PC-3 (cell line): ENCODE data around the gene HLA-DMB. TPM values are rescaled to one million over a fixed set of nuclear protein-coding genes. Genes with fewer than 3 reads are reported as not detected.

Experiments
- ATAC-seq: fragments of 200-7000 bp; cut with Tn5 transposase; 2 replicates; pipeline ENCODE4 v1.9.1; 2020; ENCODE audit warnings: mild to moderate bottlenecking, moderate library complexity
- BruUV-seq: library from RNA; stranded (reverse); fragments of 400-500 nt; replicated peaks from 2 replicates; lab custom pipeline; 2021; lab: Mats Ljungman, UMichigan
- CTCF ChIA-PET: fragments of 300-600 bp; sonication (Branson Sonifier 250); formaldehyde crosslinking; loops from one replicate; lab custom pipeline; 2022; ENCODE audit warnings: antibody characterized with exemption; lab: Charles Lee
- POLR2A ChIA-PET: fragments of 300-600 bp; sonication (Branson Sonifier 250); formaldehyde crosslinking; loops from one replicate; lab custom pipeline; 2022; ENCODE audit warnings: antibody characterized with exemption; ENCODE audit not compliant: unreplicated experiment; lab: Charles Lee
- DNase-seq: peaks from one replicate; pipeline ENCODE4 v3.0.0-alpha.2; 2015
- H2AFZ ChIP-seq: fragments of 300-600 bp; sonication (generic); 2 replicates; pipeline ENCODE4 v1.6.0; 2016; ENCODE audit warnings: antibody characterized with exemption, low read length
- H3F3A ChIP-seq: fragments of 300-600 bp; sonication (generic); one replicate; pipeline ENCODE4 v1.6.0; 2017; ENCODE audit warnings: antibody characterized with exemption, low read length, control low read depth, mild to moderate bottlenecking; ENCODE audit not compliant: unreplicated experiment
- H3K27ac ChIP-seq: fragments of 300-600 bp; sonication (generic); 2 replicates; pipeline ENCODE4 v1.5.1; 2016; ENCODE audit warnings: mild to moderate bottlenecking, low read length
- H3K27me3 ChIP-seq: fragments of 300-600 bp; sonication (generic); 2 replicates; pipeline ENCODE4 v1.6.1; 2016; ENCODE audit warnings: low read length, mixed read lengths
- H3K36me3 ChIP-seq: fragments of 300-600 bp; sonication (generic); 2 replicates; pipeline ENCODE4 v1.6.1; 2016; ENCODE audit warnings: low read depth, mixed run types, low read length, mixed read lengths
- H3K4me1 ChIP-seq: fragments of 300-600 bp; sonication (generic); 2 replicates; pipeline ENCODE4 v1.5.1; 2016; ENCODE audit warnings: low read length; ENCODE audit not compliant: insufficient read depth
- H3K4me2 ChIP-seq: fragments of 300-600 bp; sonication (generic); 2 replicates; pipeline ENCODE4 v1.6.0; 2016; ENCODE audit warnings: low read length
- H3K4me3 ChIP-seq: fragments of 300-600 bp; sonication (generic); 2 replicates; pipeline ENCODE4 v1.5.1; 2016; ENCODE audit warnings: mild to moderate bottlenecking, low read length, mixed read lengths
- H3K79me2 ChIP-seq: fragments of 300-600 bp; sonication (generic); 2 replicates; pipeline ENCODE4 v1.6.1; 2017; ENCODE audit warnings: low read length, mixed read lengths
- H3K9ac ChIP-seq: fragments of 300-600 bp; sonication (generic); 2 replicates; pipeline ENCODE4 v1.6.0; 2016; ENCODE audit warnings: mild to moderate bottlenecking, low read length
- H3K9me2 ChIP-seq: fragments of 300-600 bp; sonication (generic); replicated peaks from 2 replicates; pipeline ENCODE4 v1.6.1; 2016; ENCODE audit warnings: mixed run types, low read length, mixed read lengths
- H3K9me3 ChIP-seq: fragments of 300-600 bp; sonication (generic); 2 replicates; pipeline ENCODE4 v1.6.1; 2016; ENCODE audit warnings: low read length, mixed read lengths
- H4K20me1 ChIP-seq: fragments of 300-600 bp; sonication (generic); 2 replicates; pipeline ENCODE4 v1.6.1; 2016; ENCODE audit warnings: low read length, mixed read lengths
- CTCF ChIP-seq: fragments of 300-600 bp; sonication (generic); conservative IDR thresholded peaks from 2 replicates; pipeline ENCODE4 v1.5.1; 2017; ENCODE audit warnings: antibody characterized with exemption, low read depth, mild to moderate bottlenecking, low read length
- EZH2 ChIP-seq: fragments of 300-600 bp; sonication (generic); IDR thresholded peaks from one replicate; pipeline ENCODE4 v1.6.1; 2017; ENCODE audit warnings: antibody characterized with exemption, mild to moderate bottlenecking, low read length; ENCODE audit not compliant: unreplicated experiment
- EZH2phosphoT487 ChIP-seq: fragments of 300-600 bp; sonication (generic); IDR thresholded peaks from 2 replicates; pipeline ENCODE4 v1.6.1; 2018; ENCODE audit warnings: mild to moderate bottlenecking, antibody characterized with exemption, low read length, borderline replicate concordance
- intact Hi-C: fragments of 100-400 bp; cut with micrococcal nuclease; formaldehyde crosslinking; loops from 2 replicates; pipeline ENCODE4 v1.9.0; 2023
- total RNA-seq: library from RNA; depleted of rRNA; stranded (reverse); fragments of >200 nt; gene quantifications from 2 replicates; pipeline ENCODE4 v1.2.3, GENCODE V29; 2014

Gene HLA-DMB
- total RNA-seq, 1 experiment from 2014 or later, result not detected

GRCh38 chr6:32972353-32973143, 31.7 kb upstream of the HLA-DMB start:
- peaks cover 54% of the 10 kb centered on the region for H4K20me1 ChIP-seq
- intact Hi-C loops, result loop anchor here (5.0 kb wide), 1 partner anchor 775 kb away; no protein-coding TSS in a partner anchor
- no peaks in the 10 kb centered on the region for H3K27me3 ChIP-seq

GRCh38 chr6:32971581-32972352, 30.9 kb upstream of the HLA-DMB start:
- H3K36me3 ChIP-seq, result peaks cover 47% of the 10 kb centered on the region
- H3K27ac ChIP-seq, result peak overlapping the region; percentile 99
- peak overlapping the region; percentile 98 for H3K9ac ChIP-seq
- no peak overlapping the region for H2AFZ ChIP-seq
- peak overlapping the region; percentile 99 for H3K4me2 ChIP-seq
- CTCF ChIA-PET, result interaction anchor here (0.5 to 2.2 kb wide), 4 partner anchors 13 to 1319 kb away, joined by 5 to 40 read pairs (median 12); partner anchors contain the start of gene HLA-DMA
- POLR2A ChIA-PET, result interaction anchor here (0.6 to 2.6 kb wide), 29 partner anchors 9 to 1431 kb away, joined by 3 to 59 read pairs (median 4); partner anchors contain the start of genes HLA-DMA, PFDN6, PSMB9 and RING1
- peak overlapping the region; percentile 98 for H3K4me3 ChIP-seq
- peaks cover 82% of the 10 kb centered on the region for H3K79me2 ChIP-seq
- peaks cover 46% of the 10 kb centered on the region for H4K20me1 ChIP-seq
- ATAC-seq (peak; percentile 40), DNase-seq (peak; percentile 100)
- H3K27me3 ChIP-seq, result no peaks in the 10 kb centered on the region
- no peaks in the 10 kb centered on the region for H3K9me2 ChIP-seq
- no peaks in the 10 kb centered on the region for H3K9me3 ChIP-seq
- no TSS peak for BruUV-seq
- peaks cover 51% of the 10 kb centered on the region for H3K4me1 ChIP-seq
- TF ChIP-seq EZH2 (no peak), EZH2phosphoT487 (no peak), CTCF (no peak)
- intact Hi-C loops, result loop anchor here (5.0 kb wide), 1 partner anchor 774 kb away; no protein-coding TSS in a partner anchor
- no peaks in the 10 kb centered on the region for H3F3A ChIP-seq

More at GRCh38 chr6:32972353-32973143, 31.7 kb upstream of the HLA-DMB start:
- H3K27ac ChIP-seq, result 0 out of 2 replicates have a peak overlapping the region, but pooled peaks have one; percentile 99
- ATAC-seq (no peak), DNase-seq (no peak)
- H3K4me3 ChIP-seq, result peak overlapping the region; percentile 98
- H3F3A ChIP-seq, result peaks cover under 1% of the 10 kb centered on the region
- peaks cover 82% of the 10 kb centered on the region for H3K79me2 ChIP-seq
- no peaks in the 10 kb centered on the region for H3K9me3 ChIP-seq
- TF ChIP-seq CTCF (no peak), EZH2 (no peak), EZH2phosphoT487 (no peak)
- CTCF ChIA-PET, result interaction anchor here (0.5 to 2.2 kb wide), 4 partner anchors 12 to 1320 kb away, joined by 5 to 40 read pairs (median 12); partner anchors contain the start of gene HLA-DMA
- H2AFZ ChIP-seq, result no peak overlapping the region
- H3K4me1 ChIP-seq, result peaks cover 45% of the 10 kb centered on the region
- no peaks in the 10 kb centered on the region for H3K9me2 ChIP-seq
- peak overlapping the region; percentile 94 for H3K4me2 ChIP-seq
- peaks cover 55% of the 10 kb centered on the region for H3K36me3 ChIP-seq
- POLR2A ChIA-PET, result interaction anchor here (0.6 to 2.6 kb wide), 12 partner anchors 8 to 895 kb away, joined by 3 to 59 read pairs (median 8); partner anchors contain the start of genes HLA-DMA, PSMB9, RPS18 and TAP1
- TSS peak; percentile 33 for BruUV-seq
- H3K9ac ChIP-seq, result peak overlapping the region; percentile 82
